Adrenal gland (tissue), 5 donors: ENCODE measurements around the gene CPXM1.

Experiments used
- CTCF ChIP-seq, 6 experiments: fragments of 450-650 bp in 4 of 6; fragments of 200-600 bp in 2 of 6; sonication (generic) in 1 of 6; IDR thresholded peaks; 1 replicate in 5 of 6; 2 replicates in 1 of 6; pipeline versions ENCODE4 v1.5.1 to v1.8.0; 2016 to 2021; ENCODE audit warnings: antibody characterized with exemption in 6 of 6, mild to moderate bottlenecking in 2 of 6, moderate library complexity in 1 of 6
- POLR2A ChIP-seq, 2 donors: fragments of 450-650 bp; IDR thresholded peaks; one replicate each; pipeline ENCODE4 v1.6.1; 2017; ENCODE audit warnings: antibody characterized with exemption in 2 of 2, mild to moderate bottlenecking in 2 of 2, moderate library complexity in 1 of 2
- donor health status: DM: no; HTN: no; CAD: no.

GRCh38 chr20:2825761-2826160 lies 25.3 kb upstream of the CPXM1 start:
- TF ChIP-seq POLR2A (IDR thresholded peaks at IDR 0.05) (no peak), CTCF (IDR thresholded peaks at IDR 0.05) (no peak)
